Suppressor macrophage treated with lipopolysaccharide for 4 hours (primary cell): Measurements from ENCODE around the gene STXBP2.
"Not testable (repeated sequence)": the region's sequence is repeated elsewhere in the genome, so short reads cannot be mapped to it uniquely, and the experiment has no call there.

Experiments used
- DNase-seq: peaks from one replicate; pipeline ENCODE4 v3.0.0-alpha.2; 2020

STXBP2 gene

DNA sequence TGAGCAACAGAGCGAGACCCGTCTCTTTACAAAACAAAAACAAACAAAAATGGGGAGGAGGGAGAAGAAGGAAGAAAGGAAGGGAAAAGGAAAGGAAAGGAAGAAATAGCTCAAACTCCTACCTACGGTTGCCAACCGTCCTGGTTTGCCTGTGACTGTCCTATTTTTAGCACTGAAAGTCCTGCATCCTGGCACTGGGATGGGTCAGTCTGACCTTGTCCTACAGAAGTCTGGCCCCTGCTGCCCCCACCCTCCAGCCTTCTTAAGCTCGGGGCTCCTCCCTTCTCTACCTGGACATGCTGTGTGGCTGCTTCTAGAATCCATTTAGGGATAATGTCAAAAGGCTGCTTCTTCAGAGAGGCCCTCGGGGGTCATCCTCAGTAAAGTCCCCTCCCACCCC is 1.2 kb upstream of the STXBP2 start:
- DNase-seq = no peak

DNA sequence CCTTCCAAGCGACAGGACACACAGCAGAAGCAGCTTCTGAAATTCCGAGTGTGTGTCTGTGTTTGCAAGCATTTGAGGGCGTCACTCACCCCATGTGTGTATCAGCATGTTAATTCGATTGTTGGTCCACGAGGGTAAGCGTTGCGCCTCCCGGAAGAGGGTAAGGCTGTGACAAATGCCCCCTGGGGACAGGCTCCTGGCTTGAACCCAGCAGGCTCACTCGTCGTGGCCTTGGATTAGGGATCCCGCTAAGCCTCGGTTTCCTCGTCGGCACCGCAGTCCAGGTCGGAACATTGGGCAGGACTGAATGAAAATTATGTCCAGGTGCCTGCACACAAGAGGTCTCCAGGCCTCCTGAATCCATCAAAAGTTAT is 606 bp upstream of the STXBP2 start:
- DNase-seq = no peak

DNA sequence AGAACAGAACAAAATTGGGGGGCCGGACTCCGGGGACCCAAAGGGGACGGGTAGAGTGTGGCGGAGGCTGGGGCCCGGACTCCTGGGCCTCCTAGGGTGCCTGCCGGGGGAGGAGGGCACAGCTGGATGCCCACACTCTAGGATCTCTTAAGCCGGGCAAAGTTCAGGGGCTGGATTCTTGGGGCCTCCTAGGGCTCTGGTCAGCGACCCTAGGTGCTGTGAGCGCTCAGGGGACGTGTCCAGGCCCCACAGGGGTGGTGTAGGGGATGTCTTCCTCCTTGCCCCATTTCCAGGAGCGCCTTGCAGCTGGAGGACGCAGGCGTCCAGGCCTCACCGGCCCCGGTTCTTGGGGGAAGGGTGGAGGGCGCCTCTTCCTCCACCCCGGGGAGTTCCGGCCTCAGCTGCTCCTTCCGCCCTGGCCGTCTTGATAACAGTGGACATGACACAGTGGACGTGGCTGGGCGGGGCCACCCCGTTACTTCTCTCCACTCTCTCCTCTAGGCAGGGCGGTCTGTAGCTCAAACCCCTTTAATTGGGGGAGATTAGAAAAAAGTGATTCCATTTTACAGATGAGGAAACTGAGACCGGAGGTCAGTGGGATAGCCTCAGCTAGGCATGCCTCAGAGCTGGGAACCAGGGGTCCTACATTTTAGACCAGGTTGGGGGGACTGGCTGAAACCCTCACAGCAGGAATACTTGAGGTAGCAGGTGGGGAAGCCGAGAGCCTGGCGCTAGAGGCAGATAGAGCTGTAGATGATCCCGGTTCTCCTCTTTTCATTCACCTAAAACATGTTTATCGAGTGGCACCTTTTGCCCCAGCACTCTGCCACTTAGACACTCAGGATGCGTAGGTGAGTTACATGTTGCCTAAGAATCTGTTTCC is 705 bp downstream of the STXBP2 start:
- peak; percentile 73 for DNase-seq

DNA sequence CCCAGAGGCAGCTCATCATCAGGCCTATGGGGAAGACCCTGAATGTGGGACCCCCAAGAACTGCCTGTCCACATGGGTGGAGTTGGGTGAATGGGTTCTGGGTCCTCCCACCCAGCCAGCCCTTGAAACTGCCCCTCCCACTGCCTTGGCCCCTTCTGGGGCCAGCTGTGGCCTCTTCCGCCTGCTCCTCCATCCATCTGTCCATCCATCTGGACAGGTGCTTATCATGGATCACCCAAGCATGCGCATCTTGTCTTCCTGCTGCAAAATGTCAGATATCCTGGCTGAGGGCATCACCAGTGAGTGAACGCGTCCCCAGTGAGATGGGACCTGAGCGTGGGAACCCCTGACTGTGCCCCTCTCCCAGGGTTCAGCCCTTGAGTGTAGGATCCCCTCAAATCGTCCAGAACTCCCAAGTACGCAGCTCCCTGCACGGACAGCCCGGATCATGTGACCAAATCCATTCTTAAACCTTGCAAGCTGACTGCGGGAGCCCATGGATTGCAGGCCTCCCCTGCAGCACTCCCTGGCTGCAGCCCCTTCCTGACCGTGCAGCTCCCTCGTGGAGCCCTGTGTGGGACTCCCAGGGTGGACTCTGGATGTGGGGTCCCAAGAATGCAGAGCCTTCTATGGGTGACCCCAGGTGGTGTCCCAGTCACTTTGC is 2.0 kb downstream of the STXBP2 start:
- DNase-seq = no peak

DNA sequence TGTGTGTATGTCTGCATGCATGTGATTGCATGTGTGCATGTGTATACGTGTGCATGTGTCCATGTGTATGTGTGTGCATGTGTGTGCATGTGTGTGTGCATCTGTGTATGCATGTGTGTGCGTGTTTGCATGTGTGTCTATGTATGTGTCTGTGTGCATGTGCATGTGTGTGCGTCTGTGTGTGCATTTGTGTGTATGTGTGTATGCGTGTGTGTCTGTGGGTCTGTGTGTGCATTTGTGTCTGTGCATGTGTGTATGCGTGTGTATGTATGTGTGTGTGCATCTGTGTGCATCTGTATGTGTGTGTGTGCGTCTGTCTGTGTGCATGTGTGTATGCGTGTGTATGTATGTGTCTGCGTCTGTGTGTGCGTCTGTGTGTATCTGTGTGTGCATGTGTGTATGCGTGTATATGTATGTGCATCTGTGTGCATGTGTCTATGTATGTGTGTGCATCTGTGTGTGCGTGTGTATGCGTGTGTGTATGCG is 3.0 kb downstream of the STXBP2 start:
- no peak for DNase-seq

DNA sequence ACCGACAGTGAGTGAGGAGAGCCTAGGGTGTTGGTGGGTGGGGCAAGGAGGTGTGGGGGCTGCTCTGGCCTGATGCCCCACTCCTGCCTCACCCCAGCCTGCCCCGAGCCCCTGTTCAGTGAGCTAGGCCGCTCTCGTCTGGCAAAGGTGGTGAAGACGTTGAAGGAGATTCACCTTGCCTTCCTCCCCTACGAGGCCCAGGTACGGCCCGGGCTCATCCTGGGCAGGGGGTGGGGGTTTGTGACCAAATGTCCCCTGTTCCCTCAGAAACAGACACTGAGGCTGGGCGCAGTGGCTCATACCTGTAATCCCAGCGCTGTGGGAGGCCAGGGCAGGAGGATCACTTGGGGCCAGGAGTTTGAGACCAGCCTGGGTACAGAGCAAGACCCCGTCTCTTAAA is 3.9 kb downstream of the STXBP2 start:
- no peak for DNase-seq

DNA sequence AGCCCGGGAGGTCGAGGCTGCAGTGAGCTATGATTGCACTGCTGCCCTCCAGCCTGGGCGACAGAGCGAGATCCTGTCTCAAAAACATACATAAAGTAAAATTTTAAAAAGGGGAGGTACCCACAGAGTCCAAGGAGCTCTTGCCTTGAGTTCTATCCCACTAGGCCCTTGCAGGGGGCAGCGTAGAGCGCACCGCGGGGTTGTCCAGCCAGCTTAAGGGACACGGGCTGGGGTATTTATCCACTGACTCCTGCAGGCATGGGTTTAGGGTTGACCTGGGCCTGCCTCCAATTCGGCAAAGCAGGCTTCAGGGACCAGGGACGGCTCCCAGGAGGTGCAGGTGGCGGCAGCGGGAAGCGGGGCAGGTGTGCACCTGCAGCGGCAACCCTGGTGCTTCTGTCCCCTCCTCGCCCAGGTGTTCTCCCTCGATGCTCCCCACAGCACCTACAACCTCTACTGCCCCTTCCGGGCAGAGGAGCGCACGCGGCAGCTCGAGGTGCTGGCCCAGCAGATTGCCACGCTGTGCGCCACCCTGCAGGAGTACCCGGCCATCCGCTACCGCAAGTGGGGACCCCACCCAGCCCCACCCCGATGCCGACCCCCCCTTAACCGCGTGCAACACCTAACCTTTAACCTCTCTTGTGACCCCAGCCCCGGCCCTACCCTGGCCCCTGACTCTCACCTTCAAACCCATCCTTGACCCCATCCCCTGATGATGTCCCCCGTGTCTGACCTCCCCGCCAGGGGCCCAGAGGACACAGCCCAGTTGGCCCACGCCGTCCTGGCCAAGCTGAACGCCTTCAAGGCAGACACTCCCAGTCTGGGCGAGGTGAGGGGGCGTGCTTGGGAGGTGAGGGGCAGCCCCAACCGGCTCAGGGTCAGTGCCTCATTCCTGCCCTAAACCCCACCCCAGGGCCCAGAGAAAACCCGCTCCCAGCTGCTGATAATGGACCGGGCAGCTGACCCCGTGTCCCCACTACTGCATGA is 4.7 kb downstream of the STXBP2 start:
- no peak for DNase-seq

DNA sequence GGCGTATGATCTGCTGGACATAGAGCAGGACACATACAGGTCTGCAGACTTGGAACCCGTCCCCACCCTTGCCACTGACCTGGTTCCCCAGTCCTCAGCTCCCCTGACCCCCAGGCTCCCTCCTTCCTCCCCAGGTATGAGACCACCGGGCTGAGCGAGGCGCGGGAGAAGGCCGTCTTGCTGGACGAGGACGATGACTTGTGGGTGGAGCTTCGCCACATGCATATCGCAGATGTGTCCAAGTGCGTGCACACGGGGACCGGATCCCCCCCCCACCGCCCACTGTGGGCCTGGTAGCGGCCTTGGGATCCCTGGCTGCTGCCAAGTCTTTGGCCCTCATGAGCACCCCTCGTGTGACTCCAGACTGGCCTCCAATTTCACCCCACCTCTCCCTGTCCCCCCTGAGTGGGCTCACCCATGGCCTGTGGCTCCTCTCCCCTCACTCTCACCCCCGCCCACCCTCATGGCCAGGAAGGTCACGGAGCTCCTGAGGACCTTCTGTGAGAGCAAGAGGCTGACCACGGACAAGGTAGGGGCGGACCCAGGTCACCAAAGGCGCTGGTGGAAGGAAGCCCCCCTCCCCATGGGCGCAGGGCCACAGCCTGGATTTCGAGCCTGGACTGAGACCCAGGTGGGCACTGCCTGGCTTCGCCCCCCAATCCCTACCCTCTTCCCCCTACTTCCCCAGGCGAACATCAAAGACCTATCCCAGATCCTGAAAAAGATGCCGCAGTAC is 5.6 kb downstream of the STXBP2 start:
- no peak for DNase-seq

DNA sequence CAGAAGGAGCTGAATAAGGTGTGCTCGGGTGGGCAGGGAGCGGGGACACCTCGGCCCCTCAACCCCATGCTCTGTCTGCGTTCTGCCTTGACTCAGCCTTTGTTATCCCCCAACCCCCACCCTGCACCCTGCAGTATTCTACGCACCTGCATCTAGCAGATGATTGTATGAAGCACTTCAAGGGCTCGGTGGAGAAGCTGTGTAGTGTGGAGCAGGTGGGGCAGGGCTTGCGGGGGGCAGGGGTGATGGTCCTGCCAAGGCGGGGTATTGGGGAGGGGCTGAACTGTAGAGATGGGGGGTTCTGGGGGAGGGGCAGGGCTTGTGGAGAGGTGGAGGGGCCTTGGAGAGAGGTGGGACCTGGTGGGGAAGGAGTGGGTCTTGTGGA is 6.1 kb downstream of the STXBP2 start:
- DNase-seq = no peak

DNA sequence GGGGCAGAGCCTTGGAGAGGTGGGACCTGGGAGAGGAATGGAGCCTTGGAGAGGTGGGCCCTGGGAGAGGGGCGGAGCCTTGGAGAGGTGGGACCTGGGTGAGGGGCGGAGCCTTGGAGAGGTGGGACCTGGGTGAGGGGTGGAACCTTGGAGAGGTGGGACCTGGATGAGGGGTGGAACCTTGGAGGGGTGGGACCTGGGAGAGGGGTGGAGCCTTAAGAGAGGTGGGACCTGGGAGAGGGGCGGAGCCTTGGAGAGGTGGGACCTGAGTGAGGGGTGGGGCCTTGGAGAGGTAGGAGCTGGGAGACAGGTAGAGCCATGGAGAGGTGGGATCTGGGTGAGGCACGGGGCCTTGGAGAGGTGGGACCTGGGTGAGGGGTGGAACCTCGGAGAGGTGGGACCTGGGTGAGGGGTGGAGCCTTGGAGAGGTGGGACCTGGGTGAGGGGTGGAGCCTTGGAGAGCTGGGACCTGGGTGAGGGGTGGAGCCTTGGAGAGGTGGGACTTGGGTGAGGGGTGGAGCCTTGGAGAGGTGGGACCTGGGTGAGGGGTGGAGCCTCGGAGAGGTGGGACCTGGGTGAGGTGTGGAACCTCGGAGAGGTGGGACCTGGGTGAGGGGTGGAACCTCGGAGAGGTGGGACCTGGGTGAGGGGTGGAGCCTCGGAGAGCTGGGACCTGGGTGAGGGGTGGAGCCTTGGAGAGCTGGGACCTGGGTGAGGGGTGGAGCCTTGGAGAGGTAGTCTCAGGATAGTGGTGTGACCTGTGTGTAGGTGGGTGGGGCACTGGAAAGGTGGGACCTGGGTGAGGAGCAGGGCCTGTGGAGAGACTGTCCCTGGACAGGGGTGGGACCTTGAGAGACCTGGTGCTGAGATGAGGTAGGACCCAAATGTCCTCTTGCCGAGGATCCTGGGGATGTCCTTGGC is 7.0 kb downstream of the STXBP2 start:
- DNase-seq = not testable (repeated sequence)

DNA sequence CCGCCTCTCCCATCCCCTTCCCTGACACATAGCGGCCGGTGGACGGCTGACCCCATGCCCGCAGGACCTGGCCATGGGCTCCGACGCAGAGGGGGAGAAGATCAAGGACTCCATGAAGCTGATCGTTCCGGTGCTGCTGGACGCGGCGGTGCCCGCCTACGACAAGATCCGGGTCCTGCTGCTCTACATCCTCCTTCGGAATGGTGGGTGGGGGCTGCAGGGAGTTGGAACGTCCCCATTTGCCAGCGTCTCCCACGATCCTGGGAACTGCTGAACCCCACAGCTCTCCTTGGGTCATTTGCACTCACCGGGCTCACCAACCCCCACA is 7.6 kb downstream of the STXBP2 start:
- no peak for DNase-seq

DNA sequence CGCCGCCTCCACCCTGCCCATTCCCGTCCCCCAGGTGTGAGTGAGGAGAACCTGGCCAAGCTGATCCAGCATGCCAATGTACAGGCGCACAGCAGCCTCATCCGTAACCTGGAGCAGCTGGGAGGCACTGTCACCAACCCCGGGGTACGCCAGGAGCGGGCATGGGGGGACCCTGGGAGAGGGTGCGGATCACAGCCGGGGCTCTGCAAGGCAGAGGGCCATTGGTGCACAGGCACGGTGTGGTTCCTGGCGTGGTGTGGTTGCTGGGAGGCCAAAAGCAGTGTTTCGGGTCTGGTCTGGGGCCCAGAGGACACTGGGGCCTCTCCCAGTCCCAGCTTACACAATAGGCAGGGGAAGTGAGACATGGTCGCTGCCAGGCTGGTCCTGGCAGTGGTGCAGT is 8.3 kb downstream of the STXBP2 start:
- peak; percentile 57 for DNase-seq

DNA sequence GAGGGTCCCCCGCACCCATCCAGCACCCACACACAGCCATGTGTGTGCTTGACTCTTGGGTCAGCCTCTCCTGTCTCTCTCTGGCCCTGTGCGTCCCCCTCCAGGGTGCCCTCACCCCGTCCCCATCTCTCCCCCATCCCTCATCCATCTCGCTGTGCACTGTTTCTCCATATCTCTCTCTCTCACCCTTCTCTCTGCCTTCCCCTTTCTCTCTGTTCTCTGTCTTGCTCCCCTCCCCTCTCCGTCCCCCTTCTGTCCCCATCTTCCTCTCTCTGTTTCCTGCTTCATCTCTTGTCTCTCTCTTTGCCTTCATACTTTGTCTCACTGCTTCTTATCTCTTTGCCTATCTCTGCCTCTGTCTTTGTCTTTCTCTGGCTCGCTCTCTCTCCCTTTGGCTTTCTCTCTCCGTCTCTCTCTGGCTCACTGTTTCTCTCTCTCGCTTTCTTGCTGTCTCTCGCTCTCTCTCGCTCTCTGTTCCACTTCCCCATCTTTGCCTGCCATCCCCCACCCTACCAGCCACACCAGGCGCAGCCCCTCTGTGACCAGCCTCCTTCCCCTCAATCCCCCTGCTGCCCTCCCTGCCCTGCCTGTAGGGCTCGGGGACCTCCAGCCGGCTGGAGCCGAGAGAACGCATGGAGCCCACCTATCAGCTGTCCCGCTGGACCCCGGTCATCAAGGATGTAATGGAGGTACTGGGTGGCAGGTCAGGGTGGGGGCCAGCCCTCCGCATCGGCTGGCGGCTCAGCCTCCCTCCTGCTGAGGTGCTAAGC is 8.9 kb downstream of the STXBP2 start:
- DNase-seq = no peak

DNA sequence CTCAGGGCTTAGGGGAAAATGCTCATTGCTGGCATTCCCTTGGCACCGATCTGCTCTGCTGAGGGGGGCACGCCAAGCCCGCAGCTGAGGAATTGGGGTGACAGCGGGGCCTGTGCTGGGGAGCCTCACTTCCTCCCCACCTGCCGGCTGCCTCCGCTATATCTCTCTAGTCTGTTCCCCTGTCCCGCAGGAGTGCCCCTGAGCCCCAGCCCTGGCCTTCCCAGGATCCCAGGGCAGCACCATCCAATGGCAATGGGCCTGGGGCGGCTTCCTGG is 9.5 kb downstream of the STXBP2 start:
- DNase-seq = no peak

DNA sequence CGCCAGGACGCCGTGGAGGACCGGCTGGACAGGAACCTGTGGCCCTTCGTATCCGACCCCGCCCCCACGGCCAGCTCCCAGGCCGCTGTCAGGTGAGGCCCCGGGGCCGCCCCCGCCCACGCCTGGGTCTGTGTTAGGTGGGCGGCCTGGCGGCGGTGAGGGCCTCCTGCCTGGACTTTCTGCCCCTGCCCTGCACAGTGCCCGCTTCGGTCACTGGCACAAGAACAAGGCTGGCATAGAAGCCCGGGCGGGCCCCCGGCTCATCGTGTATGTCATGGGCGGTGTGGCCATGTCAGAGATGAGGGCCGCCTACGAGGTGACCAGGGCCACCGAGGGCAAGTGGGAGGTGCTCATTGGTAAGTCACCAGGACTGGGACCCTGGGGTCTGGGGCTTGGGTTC is 10.2 kb downstream of the STXBP2 start:
- no peak for DNase-seq

DNA sequence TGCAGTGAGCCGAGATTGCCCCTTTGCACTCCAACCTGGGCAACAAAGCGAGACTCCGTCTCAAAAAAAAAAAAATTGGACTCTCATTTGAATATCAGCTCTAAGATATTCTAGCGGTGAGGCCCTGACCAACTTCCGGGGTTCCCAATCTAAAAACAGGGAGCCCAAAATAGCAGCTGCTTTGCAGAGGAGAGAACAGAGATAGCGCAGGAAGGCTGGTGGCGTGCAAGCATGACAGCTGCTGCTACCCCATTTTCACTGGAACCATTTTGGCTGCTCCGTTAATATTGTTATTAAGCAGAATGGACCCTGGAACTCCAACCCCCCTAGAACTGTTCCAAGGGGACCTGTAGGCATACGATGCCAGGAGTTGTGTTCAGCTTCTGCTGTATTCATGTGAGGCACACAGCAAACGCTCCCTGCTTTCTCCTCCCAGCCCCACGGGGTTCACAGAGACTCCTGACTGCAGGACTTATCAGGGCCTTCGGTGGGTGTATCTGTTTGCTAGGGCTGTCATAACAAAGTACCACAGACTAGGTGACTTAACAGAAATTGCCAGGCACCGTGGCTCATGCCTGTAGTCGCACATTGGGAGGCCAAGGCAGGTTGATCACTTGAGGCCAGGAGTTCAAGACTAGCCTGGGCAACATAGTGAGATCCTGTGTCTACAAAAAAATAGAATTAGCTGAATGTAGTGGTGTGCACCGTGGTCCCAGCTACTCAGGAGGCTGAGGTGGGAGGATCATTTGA is 11.5 kb downstream of the STXBP2 start:
- DNase-seq = no peak

DNA sequence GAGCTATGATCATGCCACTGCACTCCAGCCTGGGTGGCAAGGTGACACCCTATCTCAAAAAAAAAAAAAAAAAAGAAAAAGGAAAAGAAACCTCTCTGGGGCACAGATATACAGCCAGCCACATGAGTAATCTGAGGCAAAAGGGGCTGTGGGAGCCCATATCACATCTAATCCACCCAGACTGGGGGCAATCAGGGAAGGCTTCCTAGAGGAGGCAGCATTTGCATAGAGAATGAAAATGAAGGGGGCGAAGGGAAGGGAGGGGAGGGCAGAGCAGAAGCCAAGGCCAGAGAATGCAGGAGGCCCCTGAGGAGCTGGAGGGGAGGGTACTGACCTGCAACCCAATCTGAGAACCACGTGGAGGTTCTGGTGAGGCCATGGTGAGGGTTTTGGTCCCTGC is 13.2 kb downstream of the STXBP2 start:
- DNase-seq = no peak

DNA sequence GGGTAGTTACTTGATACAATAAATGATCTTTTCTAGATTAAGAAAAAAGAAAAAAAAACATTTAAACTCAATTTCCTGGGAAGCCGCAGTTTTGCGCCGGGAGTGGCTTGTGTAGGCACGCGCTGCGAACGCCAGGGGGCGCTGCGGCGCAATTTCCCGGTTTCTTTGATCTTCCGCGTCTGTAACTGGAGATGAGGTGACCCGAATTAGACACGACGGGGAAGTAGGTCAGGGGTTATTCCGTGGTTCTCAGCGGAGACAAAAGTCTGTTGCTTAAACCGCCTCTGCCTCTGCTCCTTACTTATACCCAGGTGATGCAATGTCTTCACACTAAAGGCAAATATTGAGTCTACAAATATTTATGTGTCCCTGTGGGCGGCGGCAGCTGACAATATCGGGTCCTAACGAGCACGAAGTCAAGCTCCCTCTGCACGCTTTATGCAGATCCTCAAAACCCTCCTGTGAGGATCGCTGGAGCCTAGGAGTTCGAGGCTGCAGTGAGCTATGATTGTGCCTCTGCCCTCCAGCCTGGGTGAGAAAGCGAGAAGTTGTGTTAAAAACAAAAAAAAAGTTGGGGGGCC is 15.2 kb downstream of the STXBP2 start:
- DNase-seq = peak; percentile 97

DNA sequence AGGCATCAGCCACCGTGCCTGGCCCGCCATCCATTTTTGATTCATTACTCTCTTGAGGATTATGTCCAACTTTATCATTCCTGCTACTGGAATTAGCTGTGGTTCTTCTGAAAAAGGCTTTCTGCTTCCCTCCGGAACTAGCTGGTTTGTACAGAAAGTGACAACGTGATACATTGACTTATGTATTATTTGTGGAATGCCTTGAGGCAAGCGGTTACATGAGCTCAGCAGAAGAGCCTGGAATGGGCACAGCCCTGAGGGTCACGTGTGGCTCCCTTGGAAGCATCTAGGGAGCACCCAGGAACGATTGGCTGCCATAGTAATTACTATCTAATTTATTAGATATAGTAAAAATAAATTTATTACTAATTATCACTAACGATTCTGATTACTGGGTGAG is 17.5 kb downstream of the STXBP2 start:
- DNase-seq = no peak

DNA sequence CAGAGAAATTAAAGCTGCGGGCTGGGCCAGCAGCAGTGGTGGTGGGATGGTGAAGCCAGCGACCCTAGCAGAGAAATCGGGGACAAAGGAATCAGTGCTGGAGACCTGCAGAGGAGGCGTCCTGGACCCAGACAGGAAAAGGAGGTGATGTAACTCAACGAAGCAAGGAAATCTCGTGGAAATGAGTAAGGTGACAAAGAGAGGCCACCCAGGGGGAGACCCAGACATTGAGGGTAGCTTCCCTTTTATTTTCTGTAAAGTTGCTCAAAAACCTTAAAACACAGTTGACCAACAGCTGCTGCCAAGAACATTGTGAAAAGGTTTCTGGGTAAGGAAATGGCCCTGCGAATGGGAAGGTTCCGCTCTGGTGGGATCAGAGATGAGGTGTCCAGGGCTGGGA is 18.7 kb downstream of the STXBP2 start:
- peak; percentile 90 for DNase-seq
